Fibroblast of the aortic adventitia (primary cell): ENCODE measurements around the gene GRK1. TPM values are rescaled to one million over a fixed set of nuclear protein-coding genes. Genes with fewer than 3 reads are reported as not detected.

Experiments used
- DNase-seq: peaks from one replicate; pipeline ENCODE4 v3.0.0-alpha.2; 2010; ENCODE audit warnings: low read depth
- H3K4me3 ChIP-seq: 2 replicates; pipeline ENCODE4 v1.5.1; 2011; ENCODE audit warnings: low read depth, mild to moderate bottlenecking, control low read depth, low read length, moderate library complexity
- CTCF ChIP-seq: IDR thresholded peaks from 2 replicates; pipeline ENCODE4 v1.5.1; 2011; ENCODE audit warnings: mild to moderate bottlenecking, low read length, control low read depth, inconsistent platforms; ENCODE audit not compliant: insufficient read depth
- total RNA-seq: library from RNA; depleted of rRNA; stranded (reverse); fragments of >200 nt; gene quantifications from 2 replicates; pipeline ENCODE4 v1.2.3, GENCODE V29; 2012; ENCODE audit warnings: low replicate concordance

Gene GRK1
- total RNA-seq, 1 donor: not detected

GRCh38 chr13:113734826-113735125 lies 67.8 kb downstream of the GRK1 start:
- DNase-seq: no peak
- no peak overlapping the region for H3K4me3 ChIP-seq
- no peak for TF ChIP-seq CTCF

- H3K4me3 ChIP-seq: no peak overlapping the region
- no peak for DNase-seq
Measured at GRCh38 chr13:113735194-113735593, 68.2 kb downstream of the GRK1 start.

DNA sequence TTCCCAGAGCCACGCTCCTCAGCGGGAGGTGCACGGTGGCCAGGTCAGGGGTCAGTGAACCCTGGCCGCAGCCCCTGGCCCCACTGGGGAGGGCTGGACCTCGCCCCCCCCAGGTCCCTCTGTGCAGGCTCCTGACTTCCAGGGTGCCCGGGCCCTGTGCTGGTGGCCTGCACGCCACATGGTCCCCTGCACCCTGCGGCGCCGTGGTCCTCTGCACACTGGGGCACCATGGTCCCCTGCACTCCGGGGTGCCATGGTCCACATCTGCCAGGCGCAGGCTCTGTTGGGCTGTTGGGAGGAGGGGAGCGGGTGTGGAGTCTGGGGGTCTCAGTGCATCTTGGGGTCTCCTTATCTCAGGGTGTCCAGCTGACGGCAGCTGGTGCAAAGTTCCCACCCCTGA lies 68.7 kb downstream of the GRK1 start:
- H3K4me3 ChIP-seq: no peak overlapping the region
- DNase-seq: no peak
- TF ChIP-seq CTCF: no peak

More at GRCh38 chr13:113735194-113735593, 68.2 kb downstream of the GRK1 start:
- TF ChIP-seq CTCF: no peak

DNA sequence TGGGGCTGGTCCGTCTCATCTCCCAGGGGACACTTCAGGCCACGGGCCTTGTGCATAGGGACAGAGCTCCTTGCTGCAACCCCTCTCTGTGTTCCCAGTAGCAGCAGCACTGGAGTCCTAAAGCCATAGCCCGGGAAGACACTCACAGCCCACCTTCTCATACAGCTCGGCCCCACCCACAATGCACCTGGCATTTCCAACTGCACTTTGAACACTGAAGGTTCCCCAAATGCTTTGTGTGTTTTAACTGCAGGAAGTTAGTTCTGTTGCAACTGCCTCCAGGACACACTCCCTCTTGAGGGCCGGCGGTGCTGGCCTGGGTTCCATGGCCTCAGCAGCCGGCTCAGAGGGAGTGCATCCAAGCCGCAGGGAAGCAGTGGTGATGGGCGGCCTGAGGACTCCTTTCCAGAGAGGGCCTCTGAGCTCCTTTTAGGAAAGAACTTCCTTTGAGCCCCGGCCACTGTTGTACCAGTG lies 69.3 kb downstream of the GRK1 start:
- DNase-seq: no peak
- no peak overlapping the region for H3K4me3 ChIP-seq
- no peak for TF ChIP-seq CTCF

DNA sequence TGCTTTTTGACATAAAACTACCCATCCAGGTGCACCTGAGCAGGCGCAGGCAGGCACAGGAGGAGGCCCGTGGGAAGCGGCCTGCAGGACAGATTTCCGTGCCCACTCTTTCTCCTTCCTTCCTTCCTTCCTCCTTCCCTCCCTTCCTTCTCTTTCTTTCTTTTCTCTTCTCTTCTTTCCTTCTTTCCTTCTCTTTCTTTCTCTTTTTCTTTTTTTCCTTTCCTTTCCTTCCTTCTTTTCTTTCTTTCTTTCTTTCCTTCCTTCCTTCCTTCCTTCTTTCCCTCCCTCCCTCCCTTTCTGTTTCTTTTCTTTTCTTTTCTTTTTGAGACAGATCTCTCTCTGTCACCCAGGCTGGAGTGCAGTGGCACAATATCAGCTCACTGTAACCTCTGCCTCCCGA lies 70.8 kb downstream of the GRK1 start:
- H3K4me3 ChIP-seq: no peak overlapping the region
- TF ChIP-seq CTCF: no peak
- no peak for DNase-seq

- no peak overlapping the region for H3K4me3 ChIP-seq
- no peak for TF ChIP-seq CTCF
- no peak for DNase-seq
Measured at GRCh38 chr13:113739527-113740285, 72.7 kb downstream of the GRK1 start.

- no peak for TF ChIP-seq CTCF
- H3K4me3 ChIP-seq: no peak overlapping the region
- no peak for DNase-seq
Measured at GRCh38 chr13:113740286-113740556, 73.2 kb downstream of the GRK1 start.
